ENCODE data around the gene BCL2L14. TPM values are rescaled to one million over a fixed set of nuclear protein-coding genes. Genes with fewer than 3 reads are reported as not detected.

BCL2L14 gene
- total RNA-seq, 1 experiment from 2014 or later, result not detected

DNA sequence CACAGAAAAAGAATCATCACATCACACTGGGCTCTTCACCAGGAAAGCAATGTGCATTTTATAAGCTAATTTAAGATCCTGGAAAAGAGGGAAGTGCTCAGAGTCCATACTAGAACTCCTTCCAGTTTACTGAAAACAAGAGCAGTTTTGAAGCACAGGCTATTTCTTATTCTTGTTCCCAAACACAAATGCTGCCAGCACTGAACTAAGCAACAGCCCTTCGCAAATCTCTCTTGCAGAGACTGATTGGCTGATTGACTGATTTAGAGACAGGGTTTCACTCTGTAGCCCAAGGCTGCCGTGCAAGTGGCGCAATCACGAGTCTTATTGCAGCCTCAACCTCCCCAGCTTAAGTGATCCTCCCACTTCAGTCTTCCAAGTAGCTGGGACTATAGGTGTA, 44.8 kb downstream of the BCL2L14 start:
- no TSS peak for BruUV-seq (replicated peaks)
- no peaks in the 10 kb centered on the region for H3K9me3 ChIP-seq (ENCODE audit: low read length)
- H3K4me2 ChIP-seq (ENCODE audit: low read length), result no peak overlapping the region
- TF ChIP-seq, protein P1, sequence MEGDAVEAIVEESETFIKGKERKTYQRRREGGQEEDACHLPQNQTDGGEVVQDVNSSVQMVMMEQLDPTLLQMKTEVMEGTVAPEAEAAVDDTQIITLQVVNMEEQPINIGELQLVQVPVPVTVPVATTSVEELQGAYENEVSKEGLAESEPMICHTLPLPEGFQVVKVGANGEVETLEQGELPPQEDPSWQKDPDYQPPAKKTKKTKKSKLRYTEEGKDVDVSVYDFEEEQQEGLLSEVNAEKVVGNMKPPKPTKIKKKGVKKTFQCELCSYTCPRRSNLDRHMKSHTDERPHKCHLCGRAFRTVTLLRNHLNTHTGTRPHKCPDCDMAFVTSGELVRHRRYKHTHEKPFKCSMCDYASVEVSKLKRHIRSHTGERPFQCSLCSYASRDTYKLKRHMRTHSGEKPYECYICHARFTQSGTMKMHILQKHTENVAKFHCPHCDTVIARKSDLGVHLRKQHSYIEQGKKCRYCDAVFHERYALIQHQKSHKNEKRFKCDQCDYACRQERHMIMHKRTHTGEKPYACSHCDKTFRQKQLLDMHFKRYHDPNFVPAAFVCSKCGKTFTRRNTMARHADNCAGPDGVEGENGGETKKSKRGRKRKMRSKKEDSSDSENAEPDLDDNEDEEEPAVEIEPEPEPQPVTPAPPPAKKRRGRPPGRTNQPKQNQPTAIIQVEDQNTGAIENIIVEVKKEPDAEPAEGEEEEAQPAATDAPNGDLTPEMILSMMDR (conservative IDR thresholded peaks at IDR 0.05; ENCODE audit: low read depth, low read length), result no peak
- TF ChIP-seq EZH2phosphoT487 (IDR thresholded peaks at IDR 0.05; ENCODE audit: borderline replicate concordance, low read length), result no peak
- no peak for TF ChIP-seq EZH2 (IDR thresholded peaks at IDR 0.05; ENCODE audit: low read length, unreplicated experiment)
- CTCF ChIA-PET, result no interaction called here
- H3K36me3 ChIP-seq (ENCODE audit: low read depth, low read length), result no peaks in the 10 kb centered on the region
- H3K4me1 ChIP-seq (ENCODE audit: insufficient read depth, low read length), result no peaks in the 10 kb centered on the region
- H4K20me1 ChIP-seq (ENCODE audit: low read length), result no peaks in the 10 kb centered on the region
- H3K9me2 ChIP-seq (replicated peaks; ENCODE audit: low read length), result no peaks in the 10 kb centered on the region
- DNase-seq, result no peak
- intact Hi-C loops (cut with micrococcal nuclease), result no loop called here
- ATAC-seq, result no peak
- H3K9ac ChIP-seq (ENCODE audit: low read length), result no peak overlapping the region
- H3K79me2 ChIP-seq (ENCODE audit: low read length), result no peaks in the 10 kb centered on the region
- H2AFZ ChIP-seq (ENCODE audit: low read length), result no peak overlapping the region
- no peaks in the 10 kb centered on the region for H3F3A ChIP-seq (ENCODE audit: low read length, unreplicated experiment)
- no peak overlapping the region for H3K4me3 ChIP-seq (ENCODE audit: low read length)
- POLR2A ChIA-PET (ENCODE audit: unreplicated experiment), result no interaction called here
- no peaks in the 10 kb centered on the region for H3K27me3 ChIP-seq (ENCODE audit: low read length)
- H3K27ac ChIP-seq (ENCODE audit: low read length), result no peak overlapping the region

DNA sequence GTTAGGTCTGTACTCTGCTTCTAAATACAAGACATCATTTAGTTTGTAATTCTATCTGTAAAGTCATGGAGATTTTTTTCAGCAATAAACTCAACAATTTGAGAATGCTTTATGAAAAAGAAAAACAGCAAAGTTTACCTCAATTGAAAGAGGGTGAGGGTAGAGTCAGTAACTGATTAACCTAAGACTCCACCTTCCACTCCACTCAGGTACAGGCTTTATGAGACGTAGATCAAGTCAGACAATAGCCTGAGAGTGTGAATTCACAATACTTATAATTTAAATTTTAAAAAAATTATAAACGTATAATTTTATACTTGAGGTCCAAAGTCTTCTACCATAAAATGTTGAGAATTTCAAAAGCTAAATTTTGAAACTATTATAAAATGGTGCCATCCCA, 45.9 kb downstream of the BCL2L14 start:
- Histone ChIP-seq H3K9me2 (replicated peaks; ENCODE audit: low read length) (no peaks in the 10 kb centered on the region), H3K4me1 (ENCODE audit: insufficient read depth, low read length) (no peaks in the 10 kb centered on the region), H3K27ac (ENCODE audit: low read length) (no peak overlapping the region), H3K9ac (ENCODE audit: low read length) (no peak overlapping the region), H3K27me3 (ENCODE audit: low read length) (no peaks in the 10 kb centered on the region), H3K9me3 (ENCODE audit: low read length) (no peaks in the 10 kb centered on the region), H2AFZ (ENCODE audit: low read length) (no peak overlapping the region), H3K4me3 (ENCODE audit: low read length) (no peak overlapping the region), H3K79me2 (ENCODE audit: low read length) (no peaks in the 10 kb centered on the region), H3F3A (ENCODE audit: low read length, unreplicated experiment) (no peaks in the 10 kb centered on the region), H3K36me3 (ENCODE audit: low read depth, low read length) (no peaks in the 10 kb centered on the region), H4K20me1 (ENCODE audit: low read length) (no peaks in the 10 kb centered on the region), H3K4me2 (ENCODE audit: low read length) (no peak overlapping the region)
- POLR2A ChIA-PET (ENCODE audit: unreplicated experiment), result no interaction called here
- TF ChIP-seq EZH2phosphoT487 (IDR thresholded peaks at IDR 0.05; ENCODE audit: borderline replicate concordance, low read length) (no peak), EZH2 (IDR thresholded peaks at IDR 0.05; ENCODE audit: low read length, unreplicated experiment) (no peak)
- TF ChIP-seq, protein P1 (conservative IDR thresholded peaks at IDR 0.05; ENCODE audit: low read depth, low read length), result no peak
- ATAC-seq (no peak), DNase-seq (no peak)
- BruUV-seq (replicated peaks), result no TSS peak
- CTCF ChIA-PET, result no interaction called here
- intact Hi-C loops (cut with micrococcal nuclease), result no loop called here

DNA sequence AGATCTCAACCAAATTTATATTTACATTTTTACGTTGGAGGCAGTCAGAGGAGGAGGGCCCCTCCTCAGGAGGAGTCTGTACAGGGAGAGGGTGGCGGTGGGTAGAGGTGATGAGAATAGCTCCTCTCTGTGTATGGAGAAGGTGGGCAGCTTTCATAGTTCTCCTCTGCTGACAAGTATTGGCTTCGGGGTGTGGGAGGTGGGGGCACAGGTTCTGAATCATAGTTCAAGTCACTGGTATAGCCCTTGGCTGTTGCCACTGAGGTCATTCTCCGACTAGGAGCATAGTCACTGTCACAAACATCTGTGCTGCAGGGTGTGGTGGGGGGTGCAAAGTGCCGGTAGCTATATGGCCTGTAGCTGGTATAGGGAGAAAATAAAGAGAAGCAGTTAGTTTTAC, 50.3 kb downstream of the BCL2L14 start:
- CTCF ChIA-PET, result no interaction called here
- TF ChIP-seq, protein P1 (conservative IDR thresholded peaks at IDR 0.05; ENCODE audit: low read depth, low read length), result no peak
- TF ChIP-seq EZH2 (IDR thresholded peaks at IDR 0.05; ENCODE audit: low read length, unreplicated experiment) (no peak), EZH2phosphoT487 (IDR thresholded peaks at IDR 0.05; ENCODE audit: borderline replicate concordance, low read length) (no peak)
- no peak overlapping the region for H3K9ac ChIP-seq (ENCODE audit: low read length)

More for the DNA sequence above, 50.3 kb downstream of the BCL2L14 start:
- Histone ChIP-seq H3K9me3 (ENCODE audit: low read length) (no peaks in the 10 kb centered on the region), H2AFZ (ENCODE audit: low read length) (no peak overlapping the region), H3K36me3 (ENCODE audit: low read depth, low read length) (peaks cover 17% of the 10 kb centered on the region; the same call in 1 of the 2 replicates), H3F3A (ENCODE audit: low read length, unreplicated experiment) (no peaks in the 10 kb centered on the region), H3K4me1 (ENCODE audit: insufficient read depth, low read length) (no peaks in the 10 kb centered on the region), H3K27me3 (ENCODE audit: low read length) (no peaks in the 10 kb centered on the region), H3K9me2 (replicated peaks; ENCODE audit: low read length) (no peaks in the 10 kb centered on the region), H3K79me2 (ENCODE audit: low read length) (no peaks in the 10 kb centered on the region), H3K4me3 (ENCODE audit: low read length) (no peak overlapping the region), H3K4me2 (ENCODE audit: low read length) (no peak overlapping the region), H3K27ac (ENCODE audit: low read length) (no peak overlapping the region), H4K20me1 (ENCODE audit: low read length) (no peaks in the 10 kb centered on the region)
- DNase-seq (no peak), ATAC-seq (no peak)
- intact Hi-C loops (cut with micrococcal nuclease), result no loop called here
- BruUV-seq (replicated peaks), result no TSS peak
- POLR2A ChIA-PET (ENCODE audit: unreplicated experiment), result no interaction called here
